CD4-positive, alpha-beta T cell treated with Interleukin-17A for 1 hour (primary cell): Measurements from ENCODE around the gene HPCAL4.

Source experiments
- DNase-seq: peaks from one replicate; pipeline ENCODE4 v3.0.0-alpha.2; 2020

Gene HPCAL4

DNA sequence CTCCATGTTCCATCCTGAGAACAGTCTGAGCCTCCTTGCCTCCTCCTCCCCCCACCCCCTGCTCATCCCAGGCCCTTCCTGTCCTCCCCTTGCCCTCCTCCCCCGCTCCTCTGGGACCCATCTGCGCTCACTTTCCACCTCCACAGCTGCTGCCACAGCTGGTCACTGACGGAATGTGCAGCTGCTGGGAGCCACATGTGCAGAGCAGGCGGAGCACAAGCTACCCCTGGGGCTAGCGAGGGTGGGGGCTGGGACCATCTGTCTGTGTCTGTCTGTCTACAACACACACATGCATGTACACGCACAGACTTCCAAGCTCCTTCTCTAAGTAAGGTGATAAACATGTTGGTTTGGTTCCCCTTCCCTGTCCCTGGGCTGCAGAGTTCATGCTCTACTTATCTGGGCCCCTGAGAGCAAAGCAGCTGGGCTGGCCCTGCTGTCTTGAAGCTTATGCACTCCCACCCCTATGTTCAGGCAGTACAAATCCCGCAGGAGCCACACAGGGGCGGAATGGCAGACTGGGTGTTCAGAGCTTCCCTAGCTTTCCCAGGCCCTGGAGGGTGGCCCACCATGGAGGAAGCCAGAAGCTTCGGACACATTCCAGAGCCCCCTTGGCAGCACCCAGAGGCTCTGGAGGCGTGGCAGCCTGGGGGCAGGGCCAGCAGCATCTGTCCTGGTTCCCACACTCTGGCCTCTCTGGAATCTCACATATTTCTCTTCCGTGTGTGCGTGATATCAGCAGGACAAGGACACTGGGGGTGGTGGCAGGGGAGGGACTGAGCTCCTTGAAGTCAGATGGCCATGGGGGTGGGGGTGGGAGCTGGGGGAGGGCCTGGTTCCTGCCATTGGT is 44.8 kb downstream of the HPCAL4 start:
- no peak for DNase-seq

DNA sequence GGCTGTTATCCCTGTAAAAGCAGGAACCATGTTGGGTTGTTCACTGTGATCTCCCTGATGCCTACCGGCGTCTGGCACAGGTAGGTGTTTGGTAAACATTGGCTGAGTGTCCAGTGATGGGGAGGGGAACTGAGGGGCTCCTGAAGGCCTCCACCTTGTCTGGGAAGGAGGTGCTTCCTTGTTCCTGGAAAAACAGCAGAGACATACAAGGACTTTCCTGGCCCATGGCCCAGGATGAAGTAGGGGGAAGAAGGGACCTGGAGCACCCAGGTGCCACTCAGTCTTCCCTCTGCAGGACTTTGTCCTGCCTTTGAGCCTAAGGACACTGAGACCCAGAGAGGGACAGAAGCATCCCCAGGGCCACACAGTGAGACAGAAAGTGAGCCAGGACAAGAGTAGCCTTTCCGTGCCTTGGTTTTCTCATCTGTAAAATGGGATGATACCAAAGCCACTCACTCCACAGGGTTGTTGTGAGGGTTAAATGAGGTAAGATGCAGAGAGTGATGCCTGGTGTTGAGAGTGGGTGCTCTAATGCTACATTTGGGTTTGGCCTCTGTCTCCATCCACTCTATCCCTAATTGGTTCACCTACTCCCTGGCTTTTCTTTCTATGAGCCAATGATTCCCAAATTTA is 45.7 kb downstream of the HPCAL4 start:
- DNase-seq = no peak

DNA sequence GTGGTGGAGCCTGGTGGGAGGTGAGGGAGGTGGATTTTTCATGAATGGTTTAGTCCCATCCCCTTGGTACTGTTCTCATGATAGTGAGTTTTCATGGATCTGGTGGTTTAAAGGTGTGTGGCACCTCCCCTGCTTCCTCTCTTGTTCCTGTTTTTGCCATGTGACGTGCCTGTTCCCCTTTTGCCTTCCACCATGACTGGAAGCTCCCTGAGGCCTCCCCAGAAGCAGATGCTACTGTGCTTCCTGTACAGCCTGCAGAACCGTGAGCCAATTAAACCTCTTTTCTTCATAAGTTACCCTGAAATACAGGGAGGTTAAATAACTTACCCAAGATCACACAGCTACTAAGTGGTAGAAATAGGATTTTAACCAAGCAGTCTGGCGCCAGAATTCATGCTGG is 47.5 kb downstream of the HPCAL4 start:
- DNase-seq = no peak

DNA sequence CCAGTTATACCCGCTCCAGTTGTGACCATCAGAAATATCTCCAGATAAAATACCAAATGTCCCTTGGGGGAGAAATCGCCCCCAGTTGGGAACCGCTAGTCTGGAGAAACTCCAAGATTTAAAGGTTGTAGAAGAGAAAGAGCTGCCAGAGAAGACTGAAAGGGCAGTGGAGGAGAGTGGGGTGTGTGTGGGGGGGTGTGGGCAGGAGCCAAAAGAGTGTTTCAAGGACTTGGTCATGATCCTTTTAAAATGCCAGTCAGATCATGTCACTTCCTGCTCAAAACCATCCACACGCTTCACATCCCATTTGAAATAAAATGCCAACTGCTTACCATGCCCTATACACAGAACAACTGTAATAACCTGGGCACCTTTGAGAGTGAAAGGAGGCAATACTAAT is 48.4 kb downstream of the HPCAL4 start:
- no peak for DNase-seq

DNA sequence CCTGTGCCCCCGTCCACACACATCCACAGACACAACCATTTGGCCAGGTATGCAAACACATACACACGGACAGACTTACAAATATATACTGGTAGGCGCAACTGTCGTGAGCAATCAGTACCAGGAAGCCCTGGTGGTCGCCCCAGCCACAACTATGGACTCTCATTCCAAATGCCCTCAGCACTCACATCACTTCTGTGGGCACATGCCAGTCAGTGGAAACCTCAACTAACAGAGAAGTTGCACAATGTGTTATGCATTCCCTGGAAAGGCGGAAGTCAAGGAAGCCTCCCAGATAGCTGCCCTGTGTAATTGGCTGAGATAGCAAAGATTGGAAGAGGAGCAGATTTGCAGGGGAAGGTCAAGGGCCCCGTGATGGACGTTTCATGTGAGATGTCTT is 50.4 kb downstream of the HPCAL4 start:
- DNase-seq = no peak

DNA sequence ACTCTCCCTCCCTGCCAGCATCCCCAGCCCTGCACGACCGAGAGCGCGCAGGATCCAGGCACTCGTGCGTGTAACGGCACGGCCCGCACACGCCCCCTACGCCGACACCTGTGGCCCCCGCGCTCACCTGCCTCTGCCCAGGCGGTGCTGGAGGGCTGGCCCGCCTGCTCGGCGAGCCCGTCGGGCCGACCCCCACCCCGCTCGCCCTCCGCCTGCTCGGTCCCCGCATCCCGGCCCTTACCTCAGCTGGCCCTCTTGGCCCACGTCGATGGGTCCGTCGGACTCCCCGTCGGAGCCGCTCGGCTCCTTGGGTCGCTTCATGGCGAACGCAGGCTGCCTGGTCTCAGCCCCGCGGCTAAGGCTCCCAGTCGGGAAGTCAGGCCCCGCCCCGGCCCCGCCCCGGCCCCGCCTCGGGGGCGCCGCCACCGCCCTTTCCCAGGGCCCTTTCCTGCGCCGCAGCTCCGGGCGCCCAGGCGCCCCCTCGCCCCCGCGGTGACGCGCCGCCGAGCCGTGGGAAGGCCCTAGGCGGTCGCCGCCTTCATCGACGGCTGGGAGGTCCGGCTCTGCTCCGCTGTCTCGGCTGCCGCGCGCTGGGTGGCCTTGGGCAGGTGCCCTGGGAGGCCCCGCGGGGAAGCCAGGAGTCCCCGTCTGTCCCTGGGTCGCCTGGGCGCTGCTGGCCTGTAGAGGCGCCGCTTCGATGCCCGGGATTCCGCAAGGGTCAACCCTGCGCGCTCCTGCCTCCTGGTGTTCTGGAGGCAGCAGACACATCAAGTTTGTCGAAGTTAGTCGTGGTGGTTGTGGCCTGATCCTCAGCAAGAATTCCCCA is 51.7 kb downstream of the HPCAL4 start, which contains the start of gene HEYL:
HEYL (minus strand) TSS at position 339 of the 826 bp plus-strand sequence; CDS start at position 321, 18 bp downstream.
- peak; percentile 60 for DNase-seq

DNA sequence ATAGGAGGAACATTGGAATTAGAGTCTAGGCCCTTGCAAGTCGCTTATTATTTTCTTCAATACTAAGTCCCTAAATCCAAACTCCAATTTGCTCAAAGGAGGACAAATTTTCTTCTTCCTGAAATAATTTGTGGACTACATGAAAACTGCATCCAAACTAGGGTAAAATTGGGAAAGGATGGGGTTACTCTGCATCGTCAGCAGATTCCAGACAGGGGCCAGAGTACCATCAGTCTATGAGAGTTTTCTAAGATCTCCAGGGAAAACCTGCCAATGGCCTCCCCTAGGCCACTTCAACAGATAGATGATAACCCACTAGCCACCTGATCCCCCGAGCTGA is 52.3 kb downstream of the HPCAL4 start:
- no peak for DNase-seq

DNA sequence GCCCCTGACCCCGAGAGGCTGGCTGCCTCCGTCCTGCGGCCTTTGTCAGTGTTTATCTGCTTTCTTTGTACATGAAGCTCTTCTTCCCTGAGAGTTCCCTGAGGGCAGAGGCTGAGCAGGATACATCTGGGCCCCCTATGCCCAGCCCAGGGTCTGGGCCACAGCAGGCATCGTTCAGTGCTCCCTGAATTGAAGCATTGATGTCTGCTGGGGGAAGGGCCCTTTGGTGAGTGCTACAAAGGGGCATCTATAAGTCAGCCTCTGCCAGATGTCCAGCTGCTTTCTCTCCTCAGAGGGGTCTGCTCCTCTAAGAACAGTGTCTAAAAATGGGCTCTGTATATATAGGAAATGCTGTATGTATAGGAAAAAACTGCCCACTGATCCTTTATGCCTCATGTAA is 53.9 kb downstream of the HPCAL4 start:
- no peak for DNase-seq

DNA sequence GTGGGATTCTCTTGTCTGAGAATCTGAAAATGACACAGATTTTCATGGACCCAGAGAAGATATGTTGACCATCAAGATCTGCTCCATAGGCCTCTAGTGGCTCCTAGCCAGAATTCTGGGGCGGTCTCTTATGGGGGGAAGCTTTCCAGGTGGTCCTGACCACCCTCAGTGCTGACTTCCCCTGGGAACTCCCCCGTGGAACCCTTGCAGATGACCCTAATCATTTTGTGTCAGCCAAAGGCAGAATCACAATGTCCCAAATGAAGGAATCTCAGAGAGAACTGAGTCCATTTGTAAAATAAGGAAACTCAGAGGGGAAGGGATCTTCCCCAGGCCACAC is 55.4 kb downstream of the HPCAL4 start:
- DNase-seq = no peak

DNA sequence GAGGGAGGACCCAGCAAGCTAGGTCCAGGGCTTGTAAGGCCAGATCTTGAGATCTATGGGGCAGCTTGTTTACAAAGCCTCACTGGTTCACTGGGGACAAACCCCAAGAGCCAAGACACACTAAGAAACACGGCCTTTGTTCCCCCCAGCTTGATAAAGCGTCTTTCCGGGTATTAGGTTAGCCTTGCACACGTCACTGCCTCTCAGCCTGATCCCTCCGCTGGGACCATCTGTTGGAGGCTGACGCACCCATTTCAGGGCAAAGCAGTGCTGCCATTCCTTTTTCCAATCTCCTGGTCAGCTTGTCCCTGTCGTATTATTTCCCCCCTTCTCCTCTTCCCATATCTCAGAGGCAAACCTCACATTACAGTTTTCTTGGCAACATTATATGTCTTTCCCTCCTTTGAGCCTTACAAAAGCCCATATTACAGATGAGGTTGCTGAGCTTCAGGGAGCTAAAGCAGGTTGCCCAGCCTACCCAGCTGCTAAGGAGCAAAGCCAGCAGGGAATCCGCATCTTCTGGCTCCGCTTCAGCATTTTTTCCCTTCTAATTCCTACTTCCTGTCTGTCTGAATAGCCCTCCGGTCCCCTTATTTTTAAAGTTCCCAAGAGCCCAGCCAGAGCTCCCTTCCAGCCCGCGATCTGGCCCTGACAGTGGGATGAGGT is 55.9 kb downstream of the HPCAL4 start:
- no peak for DNase-seq

DNA sequence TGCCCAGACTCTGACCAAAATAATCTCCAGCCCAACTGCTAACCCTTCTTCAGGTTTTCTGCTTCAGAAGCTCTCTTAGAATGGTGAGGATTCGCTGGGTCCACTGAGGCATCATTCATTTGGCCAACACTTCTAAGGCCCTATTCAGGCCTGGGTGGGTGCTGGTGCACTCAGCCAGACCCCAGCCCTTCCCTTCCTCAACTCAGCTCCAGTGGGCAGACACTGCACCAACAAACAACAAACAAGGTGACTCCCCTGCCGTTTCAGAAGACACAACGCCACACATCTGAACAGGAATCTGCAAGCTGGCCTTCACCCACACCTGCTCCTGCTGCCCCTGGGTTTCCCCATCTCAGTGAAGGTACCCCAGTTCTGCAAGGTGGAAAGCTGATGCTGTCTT is 57.8 kb downstream of the HPCAL4 start:
- DNase-seq = no peak

DNA sequence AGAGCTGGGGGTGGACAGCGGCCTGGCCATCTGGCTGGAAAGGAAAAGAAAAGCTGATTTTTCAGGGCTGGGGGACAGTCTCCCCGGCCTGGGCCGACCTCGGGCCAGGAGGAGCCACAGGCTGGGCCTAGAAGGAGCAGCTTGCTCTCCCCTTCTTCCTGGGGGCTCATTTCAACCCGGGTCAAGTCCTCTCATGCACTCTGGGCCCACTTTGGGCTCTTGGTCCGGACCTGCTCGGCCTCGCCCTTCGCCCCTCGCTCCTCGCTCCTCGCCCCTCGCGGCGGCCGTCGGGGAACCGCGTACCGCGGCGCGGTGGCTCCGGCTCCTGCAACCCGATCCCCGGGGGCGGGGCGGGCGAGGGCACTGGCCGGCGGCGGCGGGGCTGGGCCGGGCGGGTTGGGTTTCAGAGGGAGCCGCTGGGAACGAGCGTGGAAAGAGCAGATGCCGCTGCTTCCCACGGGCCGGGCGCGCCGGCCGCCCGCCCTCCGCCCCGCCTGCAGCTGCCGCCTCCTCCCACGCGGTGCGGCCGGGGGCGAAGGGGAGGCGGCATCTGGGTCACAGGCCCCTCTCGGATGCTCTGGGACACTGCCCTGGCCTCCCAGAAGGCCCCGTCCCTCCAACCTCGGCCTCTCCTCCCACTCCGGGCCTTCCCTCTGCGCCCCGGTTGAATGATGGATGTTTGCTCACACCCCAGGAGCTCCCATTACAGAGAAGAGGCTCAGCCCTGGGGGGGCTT is 58.4 kb downstream of the HPCAL4 start:
- no peak for DNase-seq

DNA sequence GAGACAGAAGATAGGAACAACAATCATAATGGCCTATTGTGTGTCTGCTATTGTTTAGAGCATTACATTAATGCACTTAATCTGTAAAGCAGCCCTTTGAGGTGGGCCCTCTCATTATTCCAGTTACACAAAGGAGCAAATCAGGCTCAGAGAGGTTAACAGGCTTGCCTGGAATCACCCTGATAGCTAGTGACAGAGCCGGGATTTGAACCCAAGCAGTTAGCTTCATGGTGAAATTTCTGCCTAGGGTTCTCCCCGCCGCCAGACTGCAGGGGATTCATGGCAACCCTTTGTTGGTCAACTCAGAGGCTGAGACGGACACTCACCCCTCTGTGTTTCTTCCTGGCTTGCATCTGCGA is 58.9 kb downstream of the HPCAL4 start:
- no peak for DNase-seq

DNA sequence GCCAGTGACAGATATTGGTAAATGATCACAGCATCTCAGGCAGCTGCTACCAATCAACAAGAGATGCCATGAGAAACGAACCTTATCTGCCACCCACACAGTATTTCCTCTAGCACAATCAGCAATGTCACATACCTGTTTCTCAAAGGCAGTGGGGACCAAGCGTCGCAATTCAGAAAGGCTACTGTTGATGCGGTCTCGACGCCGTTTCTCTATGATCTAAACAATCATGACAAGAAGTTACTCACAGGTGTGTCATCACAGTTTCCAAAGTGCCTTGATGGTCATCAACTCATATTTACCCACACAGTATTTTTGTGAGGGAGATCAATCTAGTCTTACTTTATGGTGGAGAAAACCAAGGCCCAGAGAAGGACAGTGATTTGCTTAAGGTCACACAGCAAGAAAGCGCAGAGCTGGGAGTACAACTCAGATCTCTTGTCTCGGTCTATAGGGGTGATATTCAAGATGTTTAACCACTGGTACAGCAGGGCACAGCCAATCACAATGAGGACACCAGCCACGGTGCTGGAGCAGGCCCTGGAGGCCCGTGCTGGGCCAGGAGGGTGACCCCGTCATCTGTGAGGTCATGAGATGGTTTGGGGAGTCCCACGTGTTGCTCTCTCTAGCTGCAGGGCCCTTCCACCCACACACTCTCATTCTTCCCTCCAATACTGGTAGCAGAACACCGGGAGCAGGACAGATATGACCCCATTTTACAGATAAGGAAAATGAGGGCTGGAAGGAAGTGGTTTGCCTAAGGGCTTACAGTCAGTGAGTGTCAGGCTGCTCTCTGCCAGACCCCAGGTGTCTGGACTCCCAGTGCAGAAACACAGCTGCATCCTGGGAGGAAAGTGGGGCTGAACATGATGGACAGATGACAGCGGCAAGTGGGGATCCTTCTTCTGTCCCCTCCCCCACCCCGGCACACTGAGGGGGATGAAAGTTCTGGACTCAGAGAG is 59.6 kb downstream of the HPCAL4 start:
- DNase-seq = no peak

DNA sequence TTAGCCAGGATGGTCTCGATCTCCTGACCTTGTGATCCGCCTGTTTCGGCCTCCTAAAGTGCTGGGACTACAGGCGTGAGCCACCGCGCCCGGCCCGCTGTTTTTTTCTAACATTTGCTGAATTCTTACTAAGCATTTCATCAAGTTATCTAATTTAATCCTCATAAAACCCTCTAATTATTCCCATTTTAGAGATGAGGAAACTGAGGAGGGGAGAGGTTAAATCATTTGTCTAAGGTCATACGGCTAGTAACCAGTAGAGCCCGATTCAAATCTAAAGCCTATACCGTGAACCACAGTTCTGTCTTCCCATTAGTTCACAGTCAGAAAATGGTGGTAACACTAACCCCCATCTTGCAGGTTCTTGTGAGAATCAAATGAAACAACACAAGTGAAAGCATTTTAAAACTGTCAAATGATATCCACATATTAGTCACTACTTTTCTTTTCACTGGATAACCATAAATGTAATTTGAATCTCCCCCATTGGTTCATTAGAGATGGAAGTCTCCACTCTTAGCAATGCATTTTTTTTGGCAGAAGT is 62.4 kb downstream of the HPCAL4 start:
- DNase-seq = no peak
